ENCODE results near the gene FAF2.

FAF2 gene

GRCh38 chr5:176553260-176554085 lies 105.3 kb downstream of the FAF2 start:
- H3K4me3 ChIP-seq (ENCODE audit: low read depth, low read length), result no peak overlapping the region
- no peak for TF ChIP-seq CTCF (IDR thresholded peaks at IDR 0.05; ENCODE audit: low read depth, low read length)

- no peak overlapping the region for H3K4me3 ChIP-seq (ENCODE audit: low read depth, low read length)
- TF ChIP-seq CTCF (IDR thresholded peaks at IDR 0.05; ENCODE audit: low read depth, low read length), result no peak
These were observed 109.7 kb downstream of the FAF2 start for GRCh38 chr5:176557846-176558245.
